ENCODE measurements around the gene RNF152. TPM values are rescaled to one million over a fixed set of nuclear protein-coding genes. Genes with fewer than 3 reads are reported as not detected.

Gene RNF152
- total RNA-seq, 4 donors from 2014 or later: 1.7 to 6.8 (median 4.4) TPM

- no peak for ATAC-seq
- no peaks in the 10 kb centered on the region for H3K27me3 ChIP-seq
- DNase-seq: no peak
- no peak for TF ChIP-seq POLR2A (IDR thresholded peaks at IDR 0.05)
- TF ChIP-seq CTCF (IDR thresholded peaks at IDR 0.05 in 4 of 5, conservative IDR thresholded peaks at IDR 0.05 in 1 of 5): no peak
- no peaks in the 10 kb centered on the region for H3K4me1 ChIP-seq
- in situ Hi-C loops (cut with MboI; ENCODE audit: low sequenced_read_pairs in 4 of 4): no loop called here
- H3K4me3 ChIP-seq: no peak overlapping the region
- H3K9me3 ChIP-seq: no peaks in the 10 kb centered on the region
- intact Hi-C loops (cut with DNase I; ENCODE audit: low total_unique reads): no loop called here
- no peaks in the 10 kb centered on the region for H3K36me3 ChIP-seq
- H3K27ac ChIP-seq: no peak overlapping the region
These were observed 75.7 kb downstream of the RNF152 start for GRCh38 chr18:61817086-61817485.

GRCh38 chr18:61815885-61816470 is 76.8 kb downstream of the RNF152 start:
- in situ Hi-C loops (cut with MboI; ENCODE audit: low sequenced_read_pairs in 4 of 4): no loop called here
- no peak for ATAC-seq
- intact Hi-C loops (cut with DNase I; ENCODE audit: low total_unique reads): no loop called here

GRCh38 chr18:61808286-61808685 is 84.5 kb downstream of the RNF152 start:
- Histone ChIP-seq H3K4me3 (no peak overlapping the region), H3K36me3 (no peaks in the 10 kb centered on the region), H3K9me3 (no peaks in the 10 kb centered on the region), H3K4me1 (no peaks in the 10 kb centered on the region), H3K27me3 (no peaks in the 10 kb centered on the region), H3K27ac (no peak overlapping the region)
- in situ Hi-C loops (cut with MboI; ENCODE audit: low sequenced_read_pairs in 4 of 4): no loop called here
- intact Hi-C loops (cut with DNase I; ENCODE audit: low total_unique reads): no loop called here
- DNase-seq (no peak), ATAC-seq (no peak)
- no peak for TF ChIP-seq CTCF (IDR thresholded peaks at IDR 0.05 in 4 of 5, conservative IDR thresholded peaks at IDR 0.05 in 1 of 5)
- TF ChIP-seq POLR2A (IDR thresholded peaks at IDR 0.05): no peak

More at GRCh38 chr18:61815885-61816470, 76.8 kb downstream of the RNF152 start:
- no peaks in the 10 kb centered on the region for H3K27me3 ChIP-seq
- TF ChIP-seq POLR2A (IDR thresholded peaks at IDR 0.05): no peak
- H3K27ac ChIP-seq: no peak overlapping the region
- H3K36me3 ChIP-seq: no peaks in the 10 kb centered on the region
- H3K9me3 ChIP-seq: no peaks in the 10 kb centered on the region
- H3K4me3 ChIP-seq: no peak overlapping the region
- H3K4me1 ChIP-seq: no peaks in the 10 kb centered on the region
- no peak for DNase-seq

GRCh38 chr18:61803393-61803792 is 89.4 kb downstream of the RNF152 start:
- H3K4me1 ChIP-seq: no peaks in the 10 kb centered on the region
- in situ Hi-C loops (cut with MboI; ENCODE audit: low sequenced_read_pairs in 4 of 4) (no loop called here), intact Hi-C loops (cut with DNase I; ENCODE audit: low total_unique reads) (no loop called here)
- no peak overlapping the region for H3K4me3 ChIP-seq
- H3K27ac ChIP-seq: no peak overlapping the region
- ATAC-seq (no peak), DNase-seq (no peak)
- TF ChIP-seq POLR2A (IDR thresholded peaks at IDR 0.05) (no peak), CTCF (IDR thresholded peaks at IDR 0.05 in 4 of 5, conservative IDR thresholded peaks at IDR 0.05 in 1 of 5) (no peak)
- H3K27me3 ChIP-seq: no peaks in the 10 kb centered on the region
- H3K36me3 ChIP-seq: no peaks in the 10 kb centered on the region
- H3K9me3 ChIP-seq: no peaks in the 10 kb centered on the region

- ATAC-seq (no peak), DNase-seq (no peak)
- no peak for TF ChIP-seq CTCF (IDR thresholded peaks at IDR 0.05 in 4 of 5, conservative IDR thresholded peaks at IDR 0.05 in 1 of 5)
- TF ChIP-seq POLR2A (IDR thresholded peaks at IDR 0.05): no peak
- Histone ChIP-seq H3K27me3 (no peaks in the 10 kb centered on the region), H3K4me3 (no peak overlapping the region), H3K9me3 (no peaks in the 10 kb centered on the region), H3K36me3 (no peaks in the 10 kb centered on the region), H3K4me1 (no peaks in the 10 kb centered on the region), H3K27ac (no peak overlapping the region)
- in situ Hi-C loops (cut with MboI; ENCODE audit: low sequenced_read_pairs in 4 of 4) (no loop called here), intact Hi-C loops (cut with DNase I; ENCODE audit: low total_unique reads) (no loop called here)
These were observed 94.9 kb downstream of the RNF152 start for GRCh38 chr18:61797696-61798590.

All from gastrocnemius medialis (tissue), 4 donors.